ENCODE measurements around the gene TMEM202.
"Not testable (repeated sequence)": the region's sequence is repeated elsewhere in the genome, so short reads cannot be mapped to it uniquely, and the experiment has no call there.

TMEM202 gene

GRCh38 chr15:72375846-72376581, 22.1 kb upstream of the TMEM202 start, which contains the start of gene HEXA:
HEXA (minus strand) TSS chr15:72376014; CDS start chr15:72375972, 42 bp downstream.
- peak within 1 kb of the TSS; percentile 95 for H3K4me3 ChIP-seq (ENCODE audit: low read depth, low read length)
- CTCF ChIA-PET = interaction anchor here (1.0 kb wide), 1 partner anchor 63 kb away, joined by 4 read pairs; no protein-coding TSS in a partner anchor
- peak; percentile 78 for DNase-seq (ENCODE audit: low read depth, low spot score)
- POLR2A ChIA-PET = interaction anchor here (0.6 to 2.4 kb wide), 3 partner anchors 36 to 149 kb away, joined by 3 to 10 read pairs (median 3); no protein-coding TSS in a partner anchor
- no peak for TF ChIP-seq CTCF (IDR thresholded peaks at IDR 0.05; ENCODE audit: insufficient read depth, low read length, missing control alignments)

- POLR2A ChIA-PET = no interaction called here
- H3K4me3 ChIP-seq (ENCODE audit: low read depth, low read length) = no peak overlapping the region
- no peak for TF ChIP-seq CTCF (IDR thresholded peaks at IDR 0.05; ENCODE audit: insufficient read depth, low read length, missing control alignments)
- CTCF ChIA-PET = interaction anchor here (1.5 kb wide), 1 partner anchor 64 kb away, joined by 5 read pairs; no protein-coding TSS in a partner anchor
- DNase-seq (ENCODE audit: low read depth, low spot score) = no peak
Measured at GRCh38 chr15:72377331-72377730, 20.8 kb upstream of the TMEM202 start.

- POLR2A ChIA-PET; H3K4me3 ChIP-seq (ENCODE audit: low read depth, low read length); DNase-seq (ENCODE audit: low read depth, low spot score); CTCF ChIA-PET: not testable (repeated sequence)
Measured at GRCh38 chr15:72379106-72379505, 19.0 kb upstream of the TMEM202 start.

GRCh38 chr15:72379856-72380430, 18.2 kb upstream of the TMEM202 start:
- ChIA-PET POLR2A (no interaction called here), CTCF (no interaction called here)
- H3K4me3 ChIP-seq (ENCODE audit: low read depth, low read length) = no peak overlapping the region
- TF ChIP-seq CTCF (IDR thresholded peaks at IDR 0.05; ENCODE audit: insufficient read depth, low read length, missing control alignments) = no peak
- no peak for DNase-seq (ENCODE audit: low read depth, low spot score)

GRCh38 chr15:72380743-72381142, 17.4 kb upstream of the TMEM202 start:
- CTCF ChIA-PET = no interaction called here
- H3K4me3 ChIP-seq (ENCODE audit: low read depth, low read length) = no peak overlapping the region
- TF ChIP-seq CTCF (IDR thresholded peaks at IDR 0.05; ENCODE audit: insufficient read depth, low read length, missing control alignments) = no peak
- POLR2A ChIA-PET = interaction anchor here (0.7 kb wide), 1 partner anchor 300 kb away, joined by 3 read pairs; no protein-coding TSS in a partner anchor
- no peak for DNase-seq (ENCODE audit: low read depth, low spot score)

GRCh38 chr15:72382146-72382545, 16.0 kb upstream of the TMEM202 start:
- H3K4me3 ChIP-seq (ENCODE audit: low read depth, low read length) = no peak overlapping the region
- no peak for DNase-seq (ENCODE audit: low read depth, low spot score)
- ChIA-PET POLR2A (no interaction called here), CTCF (no interaction called here)
- no peak for TF ChIP-seq CTCF (IDR thresholded peaks at IDR 0.05; ENCODE audit: insufficient read depth, low read length, missing control alignments)
